Measurements from ENCODE around the gene TMEM80. TPM values are rescaled to one million over a fixed set of nuclear protein-coding genes. Genes with fewer than 3 reads are reported as not detected.
A peak's percentile ranks its signal among the peaks of the same experiment; 100 is the strongest.

Gene TMEM80
- total RNA-seq, 1 donor from 2014 or later = 38.7 TPM

DNA sequence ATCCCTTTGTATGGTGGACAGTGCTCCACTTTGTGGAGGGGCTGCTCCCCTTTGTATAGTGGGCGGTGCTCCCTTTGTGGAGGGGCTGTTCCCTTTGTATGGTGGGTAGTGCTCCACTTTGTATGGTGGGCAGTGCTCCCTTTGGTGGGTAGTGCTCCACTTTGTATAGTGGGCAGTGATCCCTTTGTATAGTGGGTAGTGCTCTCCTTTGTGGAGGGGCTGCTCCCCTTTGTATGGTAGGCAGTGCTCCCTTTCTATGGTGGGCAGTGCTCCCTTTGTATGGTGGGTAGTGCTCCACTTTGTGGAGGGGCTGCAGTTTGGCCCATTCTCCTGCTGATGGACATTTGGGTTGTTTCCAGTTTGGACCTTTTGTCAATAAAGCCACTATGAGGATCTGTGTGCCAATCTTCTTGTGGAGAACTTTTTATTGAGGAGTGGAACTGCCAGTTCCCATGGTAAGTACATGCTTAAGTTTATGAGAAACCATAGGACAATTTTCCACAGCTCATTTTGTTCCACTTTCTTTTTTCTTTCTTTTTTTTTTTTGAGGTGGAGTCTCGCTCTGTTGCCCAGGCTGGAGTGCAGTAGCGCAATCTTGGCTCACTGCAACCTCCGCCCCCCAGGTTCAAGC is 47.1 kb downstream of the TMEM80 start:
- Histone ChIP-seq H2AFZ (replicated peaks) (no peak overlapping the region), H3K4me2 (no peak overlapping the region), H3F3A (ENCODE audit: low read depth) (peaks cover 30% of the 10 kb centered on the region), H3K9ac (no peak overlapping the region), H3K4me1 (no peaks in the 10 kb centered on the region), H3K27me3 (no peaks in the 10 kb centered on the region), H3K27ac (no peak overlapping the region), H3K36me3 (no peaks in the 10 kb centered on the region), H3K79me2 (ENCODE audit: low read depth) (peaks cover 3% of the 10 kb centered on the region), H3K9me3 (ENCODE audit: low read depth) (no peaks in the 10 kb centered on the region), H3K4me3 (no peak overlapping the region), H4K20me1 (ENCODE audit: low read depth) (no peaks in the 10 kb centered on the region)
- TF ChIP-seq EZH2 (IDR thresholded peaks at IDR 0.05) (no peak), EZH2phosphoT487 (IDR thresholded peaks at IDR 0.05) (no peak)
- TF ChIP-seq, protein P1, sequence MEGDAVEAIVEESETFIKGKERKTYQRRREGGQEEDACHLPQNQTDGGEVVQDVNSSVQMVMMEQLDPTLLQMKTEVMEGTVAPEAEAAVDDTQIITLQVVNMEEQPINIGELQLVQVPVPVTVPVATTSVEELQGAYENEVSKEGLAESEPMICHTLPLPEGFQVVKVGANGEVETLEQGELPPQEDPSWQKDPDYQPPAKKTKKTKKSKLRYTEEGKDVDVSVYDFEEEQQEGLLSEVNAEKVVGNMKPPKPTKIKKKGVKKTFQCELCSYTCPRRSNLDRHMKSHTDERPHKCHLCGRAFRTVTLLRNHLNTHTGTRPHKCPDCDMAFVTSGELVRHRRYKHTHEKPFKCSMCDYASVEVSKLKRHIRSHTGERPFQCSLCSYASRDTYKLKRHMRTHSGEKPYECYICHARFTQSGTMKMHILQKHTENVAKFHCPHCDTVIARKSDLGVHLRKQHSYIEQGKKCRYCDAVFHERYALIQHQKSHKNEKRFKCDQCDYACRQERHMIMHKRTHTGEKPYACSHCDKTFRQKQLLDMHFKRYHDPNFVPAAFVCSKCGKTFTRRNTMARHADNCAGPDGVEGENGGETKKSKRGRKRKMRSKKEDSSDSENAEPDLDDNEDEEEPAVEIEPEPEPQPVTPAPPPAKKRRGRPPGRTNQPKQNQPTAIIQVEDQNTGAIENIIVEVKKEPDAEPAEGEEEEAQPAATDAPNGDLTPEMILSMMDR (IDR thresholded peaks at IDR 0.05) = no peak
- Mint-ChIP-seq H3K4me1 (peaks cover 15% of the 10 kb centered on the region), H3K9me3 (no peaks in the 10 kb centered on the region), H3K36me3 (no peaks in the 10 kb centered on the region), H3K4me3 (no peak overlapping the region), H3K27me3 (ENCODE audit: insufficient read depth, low read depth) (peaks cover 6% of the 10 kb centered on the region), H3K27ac (no peak overlapping the region)
- no peak for DNase-seq (ENCODE audit: low spot score)

DNA sequence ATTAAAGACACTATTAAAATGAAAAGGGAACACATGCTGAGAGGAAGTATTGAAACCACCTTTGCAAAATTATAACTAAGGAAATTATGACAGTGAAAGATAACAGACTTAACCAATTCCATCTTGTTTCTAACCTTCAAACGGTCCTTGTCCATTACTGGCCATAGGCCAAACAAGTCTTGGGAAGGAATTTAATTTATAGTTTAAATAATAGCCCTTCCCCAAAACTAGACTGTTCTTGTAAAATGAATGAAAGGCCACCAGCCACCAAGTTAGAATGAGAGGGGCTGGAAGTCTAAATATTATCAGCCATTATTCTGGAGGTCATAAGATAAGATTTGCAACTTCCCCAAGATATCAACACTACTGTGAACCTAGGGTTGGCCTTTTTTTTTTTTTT is 49.8 kb downstream of the TMEM80 start:
- Histone ChIP-seq H3K4me1 (peaks cover 11% of the 10 kb centered on the region), H4K20me1 (ENCODE audit: low read depth) (peaks cover 14% of the 10 kb centered on the region), H3K27me3 (no peaks in the 10 kb centered on the region), H3F3A (ENCODE audit: low read depth) (peaks cover 25% of the 10 kb centered on the region), H3K9ac (no peak overlapping the region), H3K4me2 (no peak overlapping the region), H3K9me3 (ENCODE audit: low read depth) (no peaks in the 10 kb centered on the region), H3K79me2 (ENCODE audit: low read depth) (peaks cover 30% of the 10 kb centered on the region), H3K27ac (no peak overlapping the region), H3K36me3 (no peaks in the 10 kb centered on the region), H3K4me3 (no peak overlapping the region), H2AFZ (replicated peaks) (no peak overlapping the region)
- Mint-ChIP-seq H3K27me3 (ENCODE audit: insufficient read depth, low read depth) (peaks cover 3% of the 10 kb centered on the region), H3K4me1 (peaks cover 16% of the 10 kb centered on the region), H3K9me3 (no peaks in the 10 kb centered on the region), H3K36me3 (no peaks in the 10 kb centered on the region), H3K4me3 (peak overlapping the region; percentile 50), H3K27ac (no peak overlapping the region)
- DNase-seq (ENCODE audit: low spot score) = no peak
- TF ChIP-seq EZH2 (IDR thresholded peaks at IDR 0.05) (no peak), EZH2phosphoT487 (IDR thresholded peaks at IDR 0.05) (no peak)
- TF ChIP-seq, protein P1 (IDR thresholded peaks at IDR 0.05) = no peak

DNA sequence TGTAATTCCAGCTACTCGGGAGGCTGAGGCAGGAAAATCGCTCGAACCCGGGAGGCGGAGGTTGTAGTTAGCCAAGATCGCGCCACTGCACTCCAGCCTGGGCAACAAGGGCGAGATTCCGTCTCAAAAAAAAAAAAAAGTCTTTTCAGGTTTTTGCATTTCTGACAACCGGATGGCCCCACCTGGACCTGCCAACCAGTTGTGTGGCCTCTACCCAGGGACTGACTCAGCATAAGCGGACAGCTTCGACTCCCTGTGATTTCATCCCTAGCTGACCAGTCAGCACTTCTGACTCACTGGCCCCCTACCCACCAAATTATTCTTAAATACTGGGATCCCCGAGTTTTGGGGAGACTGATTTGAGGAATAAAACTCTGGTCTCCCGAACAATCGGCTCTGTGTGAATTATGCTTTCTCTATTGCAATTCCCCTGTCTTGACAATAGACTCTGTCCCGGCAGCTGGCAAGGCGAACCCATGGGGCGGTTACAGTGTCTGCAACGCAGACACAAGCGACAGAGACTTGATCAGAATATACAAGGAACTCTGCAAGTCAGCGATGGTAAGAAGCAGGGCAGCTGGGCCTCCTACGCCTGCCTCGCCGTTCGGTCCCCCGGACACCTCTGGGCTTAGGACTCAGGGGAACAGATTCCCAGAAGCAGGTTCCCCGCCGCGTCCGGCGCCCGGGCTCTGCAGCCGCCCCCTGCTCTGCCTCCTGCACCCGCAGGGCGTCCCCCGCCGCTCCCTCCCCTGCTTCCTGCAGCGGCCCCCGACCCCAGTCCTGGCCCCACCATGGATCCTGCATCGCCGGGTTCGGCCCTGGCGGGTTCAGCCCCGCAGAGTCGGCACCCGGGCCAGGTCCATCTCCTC is 50.9 kb downstream of the TMEM80 start:
- Histone ChIP-seq H2AFZ (replicated peaks) (peak overlapping the region; percentile 59), H3K36me3 (no peaks in the 10 kb centered on the region), H3F3A (ENCODE audit: low read depth) (peaks cover 25% of the 10 kb centered on the region), H3K79me2 (ENCODE audit: low read depth) (peaks cover 40% of the 10 kb centered on the region), H3K9ac (no peak overlapping the region), H3K27me3 (no peaks in the 10 kb centered on the region), H3K4me3 (peak overlapping the region; percentile 86), H3K4me1 (peaks cover 11% of the 10 kb centered on the region), H3K4me2 (peak overlapping the region; percentile 77), H3K9me3 (ENCODE audit: low read depth) (no peaks in the 10 kb centered on the region), H4K20me1 (ENCODE audit: low read depth) (peaks cover 14% of the 10 kb centered on the region), H3K27ac (no peak overlapping the region)
- Mint-ChIP-seq H3K27me3 (ENCODE audit: insufficient read depth, low read depth) (peaks cover 3% of the 10 kb centered on the region), H3K27ac (no peak overlapping the region), H3K36me3 (no peaks in the 10 kb centered on the region), H3K9me3 (no peaks in the 10 kb centered on the region), H3K4me1 (peaks cover 16% of the 10 kb centered on the region), H3K4me3 (peak overlapping the region; percentile 87)
- DNase-seq (ENCODE audit: low spot score) = peak; percentile 72
- TF ChIP-seq EZH2 (IDR thresholded peaks at IDR 0.05) = no peak
- no peak for TF ChIP-seq EZH2phosphoT487 (IDR thresholded peaks at IDR 0.05)
- TF ChIP-seq, protein P1 (IDR thresholded peaks at IDR 0.05) = no peak

Data from neural progenitor cell (in vitro differentiated cells).